HUES64 (cell line): ENCODE data around the gene SORD.

ENCODE experiments used
- H3K27ac ChIP-seq: 2 replicates; pipeline ENCODE4 v1.7.0; 2013; ENCODE audit warnings: low read depth, low read length, inconsistent platforms
- H3K27me3 ChIP-seq: 2 replicates; pipeline ENCODE4 v1.6.1; 2013; ENCODE audit warnings: mild to moderate bottlenecking, low read length; ENCODE audit not compliant: insufficient read depth
- H3K36me3 ChIP-seq: 2 replicates; pipeline ENCODE4 v1.6.1; 2013; ENCODE audit warnings: mild to moderate bottlenecking, low read length; ENCODE audit not compliant: insufficient read depth
- H3K4me1 ChIP-seq: 2 replicates; pipeline ENCODE4 v1.6.1; 2013; ENCODE audit warnings: mild to moderate bottlenecking, low read length, moderate library complexity; ENCODE audit not compliant: insufficient read depth
- H3K4me3 ChIP-seq: 2 replicates; pipeline ENCODE4 v1.5.1; 2013; ENCODE audit warnings: mild to moderate bottlenecking, low read length, moderate library complexity
- H3K9ac ChIP-seq: 2 replicates; pipeline ENCODE4 v1.6.1; 2013; ENCODE audit warnings: mild to moderate bottlenecking, low read depth, low read length
- H3K9me3 ChIP-seq: 2 replicates; pipeline ENCODE4 v1.6.1; 2013; ENCODE audit warnings: low read depth, low read length; ENCODE audit not compliant: insufficient read depth
- whole genome bisulfite sequencing: fragments of 150-250, 120-280 bp; methylation state at CpG from one replicate; pipeline ENCODE4 v1.1.7; 2013; ENCODE audit warnings: missing lambda C conversion rate; 5-methylcytosine and 5-hydroxymethylcytosine counted together

SORD gene

DNA sequence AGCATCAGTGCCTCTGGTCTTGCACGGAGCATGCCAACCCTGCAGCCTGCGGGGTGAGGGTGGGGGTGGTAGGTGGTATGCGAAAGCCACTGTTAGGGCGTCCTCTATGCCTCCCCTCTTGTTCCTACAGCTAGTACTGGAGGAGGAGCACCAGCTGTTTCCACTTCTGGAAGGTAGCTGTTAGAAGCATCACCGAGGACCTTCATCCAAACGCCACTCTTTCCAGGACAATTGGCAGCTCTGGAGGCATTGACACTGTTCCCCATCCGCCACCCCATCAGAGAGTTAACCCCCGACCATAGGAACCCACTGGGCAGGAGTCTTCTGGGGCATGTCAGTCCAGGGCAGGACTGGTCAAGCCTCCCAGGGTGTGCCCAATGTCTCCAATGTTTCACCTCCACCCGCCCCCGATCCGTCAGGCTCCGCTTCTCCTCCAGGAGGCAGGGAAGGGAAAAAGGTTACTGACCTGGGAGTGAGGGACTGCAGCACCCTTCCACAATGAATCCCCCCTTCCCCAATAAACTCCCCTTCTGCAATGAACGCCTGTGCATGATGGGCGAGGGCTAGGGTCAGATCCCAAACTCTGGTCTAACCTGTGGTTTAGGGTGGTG, 90.5 kb downstream of the SORD start:
- Histone ChIP-seq H3K9ac (no peak overlapping the region), H3K27ac (no peak overlapping the region), H3K27me3 (peaks cover 90% of the 10 kb centered on the region), H3K4me3 (peak overlapping the region; percentile 45), H3K4me1 (peaks cover 17% of the 10 kb centered on the region; the same call in 1 of the 2 replicates), H3K36me3 (no peaks in the 10 kb centered on the region), H3K9me3 (no peaks in the 10 kb centered on the region; the same call in 1 of the 2 replicates)
- WGBS = 21% methylated on average over 9 of the region's 14 CpGs

DNA sequence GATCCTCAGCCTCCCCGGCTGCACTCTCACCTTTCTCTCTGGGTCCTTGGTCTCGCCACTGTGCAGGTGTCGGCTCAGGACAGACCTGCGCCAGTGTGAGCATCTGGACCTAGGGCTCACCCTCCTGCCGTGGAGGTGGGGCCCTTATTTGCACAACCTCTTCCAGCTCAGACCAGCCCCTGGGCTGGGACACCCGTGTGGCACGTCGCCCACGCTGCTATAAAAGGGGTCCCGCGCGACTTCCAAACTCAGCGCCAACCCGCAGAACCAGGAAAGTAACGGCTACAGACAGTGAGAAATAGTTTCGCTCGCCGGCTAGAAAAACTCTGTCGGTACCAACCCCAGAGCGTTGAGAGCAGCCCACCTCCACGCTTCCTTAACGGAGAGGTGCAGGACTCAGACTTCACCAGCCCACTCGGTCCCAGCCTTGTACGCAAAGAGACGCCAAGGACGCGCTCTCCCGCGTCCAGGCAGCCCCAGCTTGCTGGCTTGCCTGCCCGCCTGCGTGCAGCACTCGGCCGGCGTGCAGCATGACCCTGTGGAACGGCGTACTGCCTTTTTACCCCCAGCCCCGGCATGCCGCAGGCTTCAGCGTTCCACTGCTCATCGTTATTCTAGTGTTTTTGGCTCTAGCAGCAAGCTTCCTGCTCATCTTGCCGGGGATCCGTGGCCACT, 91.2 kb downstream of the SORD start, which contains the start of the genes DUOX2 and DUOXA2:
DUOX2 (minus strand) TSS at position 97 of the 675 bp plus-strand sequence. CDS start 761 bp downstream, outside the sequence.
DUOXA2 (plus strand) TSS at position 251 of the 675 bp plus-strand sequence; CDS start at position 531, 280 bp downstream.
- 9% methylated on average over 42 of the region's 42 CpGs for WGBS
- Histone ChIP-seq H3K36me3 (no peaks in the 10 kb centered on the region), H3K9ac (no peak within 1 kb of the TSS; the same call in 1 of the 2 replicates), H3K27me3 (peaks cover 88% of the 10 kb centered on the region), H3K4me3 (peak within 1 kb of the TSS; percentile 45), H3K4me1 (peaks cover 17% of the 10 kb centered on the region; the same call in 1 of the 2 replicates), H3K9me3 (no peaks in the 10 kb centered on the region; the same call in 1 of the 2 replicates), H3K27ac (no peak within 1 kb of the TSS)

DNA sequence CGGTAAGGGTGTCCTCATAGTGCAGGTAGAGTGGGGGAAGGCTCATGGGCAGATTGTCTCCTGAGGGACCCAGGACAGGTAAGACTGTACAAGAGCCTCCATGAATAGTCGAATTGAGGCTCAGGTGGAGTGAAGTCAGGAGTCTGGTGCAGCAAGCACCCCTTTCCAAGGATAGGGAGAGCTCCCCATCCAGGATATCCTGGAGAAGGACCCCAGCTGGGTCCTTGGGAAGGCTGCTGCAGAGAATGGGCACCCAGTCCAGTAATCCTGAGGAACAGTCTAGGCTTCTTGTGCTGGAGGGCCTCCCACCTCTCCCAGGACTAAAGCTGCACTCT, 91.7 kb downstream of the SORD start:
- Histone ChIP-seq H3K4me3 (peak overlapping the region; percentile 44; the same call in 1 of the 2 replicates), H3K27me3 (peaks cover 84% of the 10 kb centered on the region)
- WGBS = 46% methylated on average over 2 of the region's 2 CpGs

DNA sequence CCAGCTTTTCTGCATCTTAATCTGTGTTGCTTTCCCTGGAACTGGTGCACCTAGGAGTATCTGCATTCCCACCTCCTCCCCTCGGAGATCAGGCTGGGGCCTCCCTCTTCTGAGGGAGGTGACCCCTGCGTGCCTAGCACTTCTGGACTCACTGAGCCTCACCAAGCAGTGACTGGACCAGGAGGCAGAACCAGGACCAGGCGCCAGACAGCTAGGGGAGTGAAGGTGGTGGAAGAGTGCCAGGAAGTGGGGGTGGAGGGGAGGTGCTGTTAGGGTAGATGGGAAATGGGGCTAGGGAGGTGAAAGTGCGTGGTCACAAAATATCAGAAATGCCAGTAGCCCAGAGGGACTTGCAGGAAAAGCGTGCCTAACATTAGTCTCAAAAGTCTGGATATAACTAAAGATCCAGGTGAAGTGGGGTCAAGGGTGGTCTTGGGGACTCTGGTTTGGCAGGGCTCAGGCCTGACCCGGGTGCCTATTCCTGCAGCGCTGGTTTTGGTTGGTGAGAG, 92.4 kb downstream of the SORD start:
- peaks cover 17% of the 10 kb centered on the region; the same call in 1 of the 2 replicates for H3K4me1 ChIP-seq
- 87% methylated on average over 7 of the region's 7 CpGs for WGBS
- no peak overlapping the region for H3K9ac ChIP-seq
- H3K4me3 ChIP-seq = no peak overlapping the region
- no peak overlapping the region for H3K27ac ChIP-seq
- no peaks in the 10 kb centered on the region for H3K36me3 ChIP-seq
- peaks cover 78% of the 10 kb centered on the region for H3K27me3 ChIP-seq
- no peaks in the 10 kb centered on the region; the same call in 1 of the 2 replicates for H3K9me3 ChIP-seq

More for the DNA sequence above, 91.7 kb downstream of the SORD start:
- Histone ChIP-seq H3K36me3 (no peaks in the 10 kb centered on the region), H3K27ac (no peak overlapping the region), H3K9me3 (no peaks in the 10 kb centered on the region; the same call in 1 of the 2 replicates), H3K9ac (no peak overlapping the region), H3K4me1 (peaks cover 17% of the 10 kb centered on the region; the same call in 1 of the 2 replicates)

DNA sequence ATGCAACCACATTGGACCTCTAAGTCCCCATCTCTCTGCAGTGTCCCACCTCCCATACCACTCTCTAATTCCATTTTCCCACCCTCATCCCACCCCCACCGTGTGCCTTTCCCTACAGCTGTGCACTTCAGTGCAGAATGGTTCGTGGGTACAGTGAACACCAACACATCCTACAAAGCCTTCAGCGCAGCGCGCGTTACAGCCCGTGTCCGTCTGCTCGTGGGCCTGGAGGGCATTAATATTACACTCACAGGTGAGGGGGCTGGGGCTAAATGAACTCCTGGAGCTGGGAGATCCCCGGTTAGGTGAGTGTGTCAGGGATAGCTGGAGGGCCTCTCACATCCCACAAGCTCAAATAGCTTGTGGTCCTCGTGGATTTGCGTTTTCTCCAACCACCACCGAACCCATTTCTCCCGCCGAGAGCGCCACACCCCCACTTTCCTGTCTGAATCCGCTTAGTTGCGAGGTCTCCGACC, 93.0 kb downstream of the SORD start:
- H3K4me3 ChIP-seq = no peak overlapping the region
- H3K27ac ChIP-seq = no peak overlapping the region
- peaks cover 74% of the 10 kb centered on the region for H3K27me3 ChIP-seq
- H3K4me1 ChIP-seq = peaks cover 17% of the 10 kb centered on the region; the same call in 1 of the 2 replicates
- H3K36me3 ChIP-seq = no peaks in the 10 kb centered on the region
- no peaks in the 10 kb centered on the region; the same call in 1 of the 2 replicates for H3K9me3 ChIP-seq
- WGBS = 92% methylated on average over 18 of the region's 19 CpGs
- H3K9ac ChIP-seq = no peak overlapping the region

DNA sequence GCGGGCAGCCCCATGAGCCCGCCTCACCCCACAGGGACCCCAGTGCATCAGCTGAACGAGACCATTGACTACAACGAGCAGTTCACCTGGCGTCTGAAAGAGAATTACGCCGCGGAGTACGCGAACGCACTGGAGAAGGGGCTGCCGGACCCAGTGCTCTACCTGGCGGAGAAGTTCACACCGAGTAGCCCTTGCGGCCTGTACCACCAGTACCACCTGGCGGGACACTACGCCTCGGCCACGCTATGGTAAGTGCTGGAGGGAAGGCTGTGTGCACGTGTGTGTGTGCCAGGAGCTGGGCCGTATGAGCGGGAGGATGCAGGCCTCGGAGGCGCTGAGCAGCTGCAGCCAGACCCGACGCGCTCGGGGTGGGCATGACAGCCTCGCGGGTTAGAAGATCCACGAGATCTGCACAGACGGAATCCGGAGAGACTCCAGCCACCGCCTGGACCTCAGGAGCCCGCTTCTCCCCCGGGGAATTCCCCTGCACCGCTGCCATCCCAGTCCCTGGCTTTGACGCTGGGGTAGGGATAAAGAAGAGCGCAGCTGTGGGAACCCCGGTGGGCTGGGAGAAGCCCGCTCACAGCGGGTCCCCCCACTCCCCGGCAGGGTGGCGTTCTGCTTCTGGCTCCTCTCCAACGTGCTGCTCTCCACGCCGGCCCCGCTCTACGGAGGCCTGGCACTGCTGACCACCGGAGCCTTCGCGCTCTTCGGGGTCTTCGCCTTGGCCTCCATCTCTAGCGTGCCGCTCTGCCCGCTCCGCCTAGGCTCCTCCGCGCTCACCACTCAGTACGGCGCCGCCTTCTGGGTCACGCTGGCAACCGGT, 93.7 kb downstream of the SORD start:
- no peak overlapping the region for H3K27ac ChIP-seq
- 92% methylated on average over 65 of the region's 65 CpGs for WGBS
- no peak overlapping the region for H3K9ac ChIP-seq
- H3K4me3 ChIP-seq = no peak overlapping the region
- no peaks in the 10 kb centered on the region for H3K36me3 ChIP-seq
- H3K9me3 ChIP-seq = no peaks in the 10 kb centered on the region; the same call in 1 of the 2 replicates
- peaks cover 68% of the 10 kb centered on the region for H3K27me3 ChIP-seq
- H3K4me1 ChIP-seq = peaks cover 17% of the 10 kb centered on the region; the same call in 1 of the 2 replicates

DNA sequence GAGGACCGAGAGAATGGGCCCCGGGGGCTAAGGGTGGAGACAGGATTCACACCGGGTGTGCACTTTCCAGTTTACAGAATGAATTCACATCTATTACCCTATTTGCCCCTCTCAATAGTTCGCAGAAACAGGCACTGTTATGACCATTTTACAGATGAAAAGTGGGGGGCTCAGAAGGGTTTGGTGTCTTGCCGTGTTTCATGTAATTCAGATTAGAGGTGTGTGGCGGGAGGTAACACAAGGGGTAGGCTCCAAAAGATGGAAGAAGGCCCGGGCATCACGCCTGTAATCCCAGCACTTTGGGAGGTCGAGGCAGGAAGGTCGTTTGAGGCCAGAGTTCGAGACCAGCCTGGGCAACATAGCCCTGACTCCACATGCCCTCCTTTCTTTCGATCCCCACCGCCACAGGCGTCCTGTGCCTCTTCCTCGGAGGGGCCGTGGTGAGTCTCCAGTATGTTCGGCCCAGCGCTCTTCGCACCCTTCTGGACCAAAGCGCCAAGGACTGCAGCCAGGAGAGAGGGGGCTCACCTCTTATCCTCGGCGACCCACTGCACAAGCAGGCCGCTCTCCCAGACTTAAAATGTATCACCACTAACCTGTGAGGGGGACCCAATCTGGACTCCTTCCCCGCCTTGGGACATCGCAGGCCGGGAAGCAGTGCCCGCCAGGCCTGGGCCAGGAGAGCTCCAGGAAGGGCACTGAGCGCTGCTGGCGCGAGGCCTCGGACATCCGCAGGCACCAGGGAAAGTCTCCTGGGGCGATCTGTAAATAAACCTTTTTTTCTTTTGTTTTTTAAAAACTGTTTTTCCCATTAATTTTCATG, 94.5 kb downstream of the SORD start:
- Histone ChIP-seq H3K9me3 (no peaks in the 10 kb centered on the region; the same call in 1 of the 2 replicates), H3K4me3 (peak overlapping the region; percentile 17; the same call in 1 of the 2 replicates), H3K9ac (no peak overlapping the region), H3K27me3 (peaks cover 60% of the 10 kb centered on the region), H3K4me1 (peaks cover 13% of the 10 kb centered on the region; the same call in 1 of the 2 replicates), H3K36me3 (no peaks in the 10 kb centered on the region), H3K27ac (no peak overlapping the region)
- WGBS = 88% methylated on average over 33 of the region's 33 CpGs

DNA sequence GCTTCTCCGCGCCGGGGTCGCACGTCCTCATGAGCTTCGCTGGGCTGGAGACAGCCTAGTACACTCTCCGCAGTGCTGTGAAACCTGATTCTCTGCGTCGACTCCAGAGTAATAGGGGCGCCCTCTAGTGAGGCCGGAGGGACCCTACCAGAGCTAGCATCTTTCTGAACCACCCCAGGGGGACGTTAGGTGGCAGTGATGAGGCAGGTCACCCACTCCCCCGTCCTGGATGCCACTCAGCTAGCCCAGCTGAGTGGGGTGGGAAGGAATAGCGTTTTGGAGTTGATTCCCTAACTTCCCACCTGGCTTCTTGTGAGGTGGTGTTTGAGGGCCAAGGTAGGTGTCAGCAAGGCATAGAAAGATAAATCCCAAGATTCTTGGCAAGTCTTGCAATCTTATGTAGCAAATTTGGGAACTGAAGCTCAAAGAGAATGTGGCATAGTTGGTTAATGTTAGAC, 95.2 kb downstream of the SORD start:
- Histone ChIP-seq H3K4me1 (peaks cover 13% of the 10 kb centered on the region; the same call in 1 of the 2 replicates), H3K27ac (no peak overlapping the region), H3K27me3 (peaks cover 60% of the 10 kb centered on the region), H3K36me3 (no peaks in the 10 kb centered on the region), H3K4me3 (peak overlapping the region; percentile 17; the same call in 1 of the 2 replicates), H3K9me3 (no peaks in the 10 kb centered on the region; the same call in 1 of the 2 replicates), H3K9ac (no peak overlapping the region)
- 5% methylated on average over 12 of the region's 14 CpGs for WGBS

DNA sequence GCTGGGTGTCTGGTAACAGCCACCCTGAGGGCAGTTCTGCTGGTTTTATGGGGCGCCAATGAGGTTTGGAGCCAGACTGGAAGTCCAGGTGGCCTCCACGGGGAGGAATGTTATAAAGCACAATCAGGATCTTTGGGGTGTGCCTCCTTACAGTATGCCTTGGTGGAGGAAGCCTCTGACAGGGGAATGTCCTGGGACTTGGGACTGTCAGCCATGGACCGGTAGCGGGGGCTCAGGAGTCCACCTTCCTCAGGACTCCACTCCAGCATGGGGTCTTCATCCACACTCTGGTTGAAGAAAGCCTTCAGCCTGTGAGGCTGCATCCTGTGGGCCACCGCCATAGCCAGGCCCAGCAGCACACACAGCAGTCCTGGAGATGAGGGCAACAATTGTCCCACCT, 96.0 kb downstream of the SORD start:
- Histone ChIP-seq H3K4me1 (peaks cover 5% of the 10 kb centered on the region; the same call in 1 of the 2 replicates), H3K27me3 (peaks cover 60% of the 10 kb centered on the region), H3K27ac (no peak overlapping the region), H3K9ac (no peak overlapping the region), H3K36me3 (no peaks in the 10 kb centered on the region), H3K4me3 (no peak overlapping the region), H3K9me3 (no peaks in the 10 kb centered on the region)
- 93% methylated on average over 5 of the region's 5 CpGs for WGBS
